Measurements from ENCODE around the gene ASB10. TPM values are rescaled to one million over a fixed set of nuclear protein-coding genes. Genes with fewer than 3 reads are reported as not detected.

ASB10 gene
- polyA plus RNA-seq, 3 donors: not detected

GRCh38 chr7:151176401-151176800, 10.6 kb downstream of the ASB10 start:
- Histone ChIP-seq H3K36me3 (replicated peaks in 1 of 2; ENCODE audit: control insufficient read depth in 1 of 2, insufficient read depth in 2 of 2, low read length in 2 of 2) (no peaks in the 10 kb centered on the region), H3K4me3 (replicated peaks in 1 of 3; ENCODE audit: low read depth in 2 of 3, low read length in 3 of 3) (no peak overlapping the region), H3K27me3 (ENCODE audit: control insufficient read depth in 2 of 2, insufficient read depth in 2 of 2, low read length in 2 of 2) (peaks cover 0 to 27% of the 10 kb centered on the region in 2 donors), H3K4me1 (ENCODE audit: control insufficient read depth in 1 of 2, insufficient read depth in 2 of 2, low read length in 2 of 2) (no peaks in the 10 kb centered on the region), H4K20me1 (ENCODE audit: insufficient read depth, low read length) (no peaks in the 10 kb centered on the region), H3K79me2 (ENCODE audit: insufficient read depth, low read length) (no peaks in the 10 kb centered on the region), H3K9me3 (replicated peaks in 1 of 2; ENCODE audit: control insufficient read depth in 1 of 2, insufficient read depth in 1 of 2, low read length in 2 of 2) (peaks cover 4 to 18% of the 10 kb centered on the region in 2 donors), H3K4me2 (replicated peaks; ENCODE audit: extremely low read depth, low read length, poor library complexity, severe bottlenecking) (no peak overlapping the region), H2AFZ (ENCODE audit: insufficient read depth, low read depth, low read length, poor library complexity, severe bottlenecking) (no peak overlapping the region), H3K9ac (ENCODE audit: insufficient read depth, low read length, poor library complexity, severe bottlenecking) (no peak overlapping the region), H3K27ac (ENCODE audit: low read depth in 1 of 2, low read length in 2 of 2) (no peak overlapping the region)
- H3K4me3 Mint-ChIP-seq: peak overlapping the region in 1 of 2 donors; percentile 26
- H3K4me1 Mint-ChIP-seq: peaks cover 4% of the 10 kb centered on the region
- H3K27ac Mint-ChIP-seq: no peak overlapping the region
- peaks cover 23 to 51% (median 24%) of the 10 kb centered on the region in 3 donors for H3K27me3 Mint-ChIP-seq (ENCODE audit: low read depth in 3 of 3)
- no peak for TF ChIP-seq CTCF (IDR thresholded peaks at IDR 0.05)
- DNase-seq: no peak
- intact Hi-C loops (cut with micrococcal nuclease): no loop called here
- no peaks in the 10 kb centered on the region for H3K36me3 Mint-ChIP-seq
- peaks cover 12 to 28% (median 18%) of the 10 kb centered on the region in 7 donors for H3K9me3 Mint-ChIP-seq
- 93% methylated on average over 8 of the region's 9 CpGs for WGBS (ENCODE audit: insufficient coverage)

- Mint-ChIP-seq H3K9me3 (peaks cover 12 to 28% (median 18%) of the 10 kb centered on the region in 7 donors), H3K27ac (no peak overlapping the region), H3K4me1 (peaks cover 4% of the 10 kb centered on the region), H3K36me3 (no peaks in the 10 kb centered on the region), H3K27me3 (ENCODE audit: low read depth in 3 of 3) (peaks cover 26 to 57% (median 28%) of the 10 kb centered on the region in 3 donors), H3K4me3 (no peak overlapping the region)
- no peaks in the 10 kb centered on the region for H3K4me1 ChIP-seq (ENCODE audit: control insufficient read depth in 1 of 2, insufficient read depth in 2 of 2, low read length in 2 of 2)
- no peak for DNase-seq
- 87% methylated on average over 22 of the region's 23 CpGs for whole genome bisulfite sequencing (ENCODE audit: insufficient coverage)
- no peaks in the 10 kb centered on the region for H3K36me3 ChIP-seq (replicated peaks in 1 of 2; ENCODE audit: control insufficient read depth in 1 of 2, insufficient read depth in 2 of 2, low read length in 2 of 2)
- H3K4me3 ChIP-seq (replicated peaks in 1 of 3; ENCODE audit: low read depth in 2 of 3, low read length in 3 of 3): no peak overlapping the region
- H3K79me2 ChIP-seq (ENCODE audit: insufficient read depth, low read length): no peaks in the 10 kb centered on the region
- H4K20me1 ChIP-seq (ENCODE audit: insufficient read depth, low read length): no peaks in the 10 kb centered on the region
- intact Hi-C loops (cut with micrococcal nuclease): no loop called here
- no peak overlapping the region for H3K27ac ChIP-seq (ENCODE audit: low read depth in 1 of 2, low read length in 2 of 2)
- H3K4me2 ChIP-seq (replicated peaks; ENCODE audit: extremely low read depth, low read length, poor library complexity, severe bottlenecking): no peak overlapping the region
- H2AFZ ChIP-seq (ENCODE audit: insufficient read depth, low read depth, low read length, poor library complexity, severe bottlenecking): no peak overlapping the region
- H3K9ac ChIP-seq (ENCODE audit: insufficient read depth, low read length, poor library complexity, severe bottlenecking): no peak overlapping the region
- TF ChIP-seq CTCF (IDR thresholded peaks at IDR 0.05): no peak
- H3K9me3 ChIP-seq (replicated peaks in 1 of 2; ENCODE audit: control insufficient read depth in 1 of 2, insufficient read depth in 1 of 2, low read length in 2 of 2): peaks cover 4 to 18% of the 10 kb centered on the region in 2 donors
- peaks cover 0 to 30% of the 10 kb centered on the region in 2 donors for H3K27me3 ChIP-seq (ENCODE audit: control insufficient read depth in 2 of 2, insufficient read depth in 2 of 2, low read length in 2 of 2)
Measured at GRCh38 chr7:151175793-151176311, 11.2 kb downstream of the ASB10 start.

Data from CD14-positive monocyte (primary cell).